Fibroblast of skin of right biceps (primary cell): ENCODE measurements around the gene ZNF865.
A peak's percentile ranks its signal among the peaks of the same experiment; 100 is the strongest.
"Not testable (repeated sequence)": the region's sequence is repeated elsewhere in the genome, so short reads cannot be mapped to it uniquely, and the experiment has no call there.

Experiments used
- DNase-seq: peaks from one replicate; pipeline ENCODE4 v3.0.0-alpha.2; 2013

ZNF865 gene

GRCh38 chr19:55605637-55606470 lies at the start of gene ZNF865:
ZNF865 (plus strand) TSS chr19:55605647; CDS start chr19:55613619, 7,972 bp downstream.
- peak; percentile 85 for DNase-seq

GRCh38 chr19:55559684-55560083 lies 45.8 kb upstream of the ZNF865 start:
- no peak for DNase-seq

- DNase-seq: no peak
Measured at GRCh38 chr19:55563261-55563690, 42.2 kb upstream of the ZNF865 start.

GRCh38 chr19:55566823-55567222 lies 38.6 kb upstream of the ZNF865 start:
- no peak for DNase-seq

- no peak for DNase-seq
Measured at GRCh38 chr19:55567708-55568328, 37.6 kb upstream of the ZNF865 start.

- DNase-seq: not testable (repeated sequence)
Measured at GRCh38 chr19:55569477-55569876, 36.0 kb upstream of the ZNF865 start.

- not testable (repeated sequence) for DNase-seq
Measured at GRCh38 chr19:55573929-55574328, 31.5 kb upstream of the ZNF865 start.

- DNase-seq: no peak
Measured at GRCh38 chr19:55576746-55577145, 28.7 kb upstream of the ZNF865 start.

- no peak for DNase-seq
Measured at GRCh38 chr19:55578031-55578760, 27.3 kb upstream of the ZNF865 start.

GRCh38 chr19:55578761-55579747 lies 26.4 kb upstream of the ZNF865 start:
- DNase-seq: no peak

GRCh38 chr19:55579766-55580621 lies 25.5 kb upstream of the ZNF865 start:
- peak; percentile 43 for DNase-seq

GRCh38 chr19:55580628-55581144 lies 24.8 kb upstream of the ZNF865 start, which contains the start of gene ZNF579:
ZNF579 (minus strand) TSS chr19:55580848; CDS start chr19:55579639, 1,209 bp downstream.
- peak; percentile 92 for DNase-seq

- no peak for DNase-seq
Measured at GRCh38 chr19:55581145-55581822, 24.2 kb upstream of the ZNF865 start.

GRCh38 chr19:55581823-55582223 lies 23.6 kb upstream of the ZNF865 start:
- DNase-seq: no peak

GRCh38 chr19:55582284-55582683 lies 23.2 kb upstream of the ZNF865 start:
- not testable (repeated sequence) for DNase-seq

GRCh38 chr19:55583897-55584296 lies 21.6 kb upstream of the ZNF865 start:
- not testable (repeated sequence) for DNase-seq

GRCh38 chr19:55584871-55585270 lies 20.6 kb upstream of the ZNF865 start:
- DNase-seq: no peak

- peak; percentile 85 for DNase-seq
Measured at GRCh38 chr19:55585658-55586339, 19.6 kb upstream of the ZNF865 start.

GRCh38 chr19:55586976-55587668 lies 18.3 kb upstream of the ZNF865 start:
- DNase-seq: peak; percentile 91
